ENCODE results near the gene TPSB2.

GRCh38 chr16:1262846-1263221, 32.9 kb upstream of the TPSB2 start:
- TF ChIP-seq CTCF (IDR thresholded peaks at IDR 0.05; ENCODE audit: borderline replicate concordance, extremely low read depth, low read length, poor library complexity, severe bottlenecking) (no peak), EZH2 (IDR thresholded peaks at IDR 0.05; ENCODE audit: borderline replicate concordance, low read depth, low read length, severe bottlenecking) (no peak)
